HCT116 (cell line): ENCODE results near the gene CES5A.

ENCODE experiments used
- FOSL1 ChIP-seq: IDR thresholded peaks from 2 replicates; pipeline ENCODE4 v1.6.1; 2012; ENCODE audit warnings: low read depth
- JUND ChIP-seq: IDR thresholded peaks from 2 replicates; pipeline ENCODE4 v1.6.1; 2012
- POLR2A ChIP-seq: IDR thresholded peaks from 2 replicates; pipeline ENCODE4 v1.7.0; 2011; ENCODE audit warnings: borderline replicate concordance; ENCODE audit not compliant: insufficient read depth, insufficient read length; ENCODE audit errors: extremely low read depth
- SP1 ChIP-seq: IDR thresholded peaks from 2 replicates; pipeline ENCODE4 v1.6.1; 2012; ENCODE audit warnings: low read depth
- ZFX ChIP-seq: fragments of 450-650 bp; IDR thresholded peaks from 2 replicates; pipeline ENCODE4 v1.6.1; 2017
- TF ChIP-seq, protein P1 (sequence below), 3 experiments: fragments of 200-600 bp in 1 of 3; sonication (generic) in 1 of 3; IDR thresholded peaks in 2 of 3; conservative IDR thresholded peaks in 1 of 3; 2 replicates each; pipeline ENCODE4 v1.5.1; 2012 to 2017; ENCODE audit warnings: low read depth in 2 of 3, low read length in 2 of 3, antibody characterized with exemption in 1 of 3, borderline replicate concordance in 1 of 3, control low read depth in 1 of 3, mild to moderate bottlenecking in 1 of 3, mixed read lengths in 1 of 3, mixed run types in 1 of 3, moderate library complexity in 1 of 3; ENCODE audit not compliant: insufficient read depth in 1 of 3
- TF ChIP-seq, protein P2 (sequence below): IDR thresholded peaks from 2 replicates; pipeline ENCODE4 v1.6.1; 2012; ENCODE audit warnings: low read depth

GRCh38 chr16:55876854-55877253 is 1.7 kb upstream of the CES5A start:
- TF ChIP-seq, protein P1, sequence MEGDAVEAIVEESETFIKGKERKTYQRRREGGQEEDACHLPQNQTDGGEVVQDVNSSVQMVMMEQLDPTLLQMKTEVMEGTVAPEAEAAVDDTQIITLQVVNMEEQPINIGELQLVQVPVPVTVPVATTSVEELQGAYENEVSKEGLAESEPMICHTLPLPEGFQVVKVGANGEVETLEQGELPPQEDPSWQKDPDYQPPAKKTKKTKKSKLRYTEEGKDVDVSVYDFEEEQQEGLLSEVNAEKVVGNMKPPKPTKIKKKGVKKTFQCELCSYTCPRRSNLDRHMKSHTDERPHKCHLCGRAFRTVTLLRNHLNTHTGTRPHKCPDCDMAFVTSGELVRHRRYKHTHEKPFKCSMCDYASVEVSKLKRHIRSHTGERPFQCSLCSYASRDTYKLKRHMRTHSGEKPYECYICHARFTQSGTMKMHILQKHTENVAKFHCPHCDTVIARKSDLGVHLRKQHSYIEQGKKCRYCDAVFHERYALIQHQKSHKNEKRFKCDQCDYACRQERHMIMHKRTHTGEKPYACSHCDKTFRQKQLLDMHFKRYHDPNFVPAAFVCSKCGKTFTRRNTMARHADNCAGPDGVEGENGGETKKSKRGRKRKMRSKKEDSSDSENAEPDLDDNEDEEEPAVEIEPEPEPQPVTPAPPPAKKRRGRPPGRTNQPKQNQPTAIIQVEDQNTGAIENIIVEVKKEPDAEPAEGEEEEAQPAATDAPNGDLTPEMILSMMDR (IDR thresholded peaks at IDR 0.05 in 2 of 3, conservative IDR thresholded peaks at IDR 0.05 in 1 of 3; ENCODE audit: borderline replicate concordance in 1 of 3, insufficient read depth in 1 of 3, low read depth in 2 of 3, low read length in 2 of 3) = no peak
- no peak for TF ChIP-seq SP1
- TF ChIP-seq JUND = no peak
- TF ChIP-seq FOSL1 = no peak
- no peak for TF ChIP-seq POLR2A
- TF ChIP-seq, protein P2, sequence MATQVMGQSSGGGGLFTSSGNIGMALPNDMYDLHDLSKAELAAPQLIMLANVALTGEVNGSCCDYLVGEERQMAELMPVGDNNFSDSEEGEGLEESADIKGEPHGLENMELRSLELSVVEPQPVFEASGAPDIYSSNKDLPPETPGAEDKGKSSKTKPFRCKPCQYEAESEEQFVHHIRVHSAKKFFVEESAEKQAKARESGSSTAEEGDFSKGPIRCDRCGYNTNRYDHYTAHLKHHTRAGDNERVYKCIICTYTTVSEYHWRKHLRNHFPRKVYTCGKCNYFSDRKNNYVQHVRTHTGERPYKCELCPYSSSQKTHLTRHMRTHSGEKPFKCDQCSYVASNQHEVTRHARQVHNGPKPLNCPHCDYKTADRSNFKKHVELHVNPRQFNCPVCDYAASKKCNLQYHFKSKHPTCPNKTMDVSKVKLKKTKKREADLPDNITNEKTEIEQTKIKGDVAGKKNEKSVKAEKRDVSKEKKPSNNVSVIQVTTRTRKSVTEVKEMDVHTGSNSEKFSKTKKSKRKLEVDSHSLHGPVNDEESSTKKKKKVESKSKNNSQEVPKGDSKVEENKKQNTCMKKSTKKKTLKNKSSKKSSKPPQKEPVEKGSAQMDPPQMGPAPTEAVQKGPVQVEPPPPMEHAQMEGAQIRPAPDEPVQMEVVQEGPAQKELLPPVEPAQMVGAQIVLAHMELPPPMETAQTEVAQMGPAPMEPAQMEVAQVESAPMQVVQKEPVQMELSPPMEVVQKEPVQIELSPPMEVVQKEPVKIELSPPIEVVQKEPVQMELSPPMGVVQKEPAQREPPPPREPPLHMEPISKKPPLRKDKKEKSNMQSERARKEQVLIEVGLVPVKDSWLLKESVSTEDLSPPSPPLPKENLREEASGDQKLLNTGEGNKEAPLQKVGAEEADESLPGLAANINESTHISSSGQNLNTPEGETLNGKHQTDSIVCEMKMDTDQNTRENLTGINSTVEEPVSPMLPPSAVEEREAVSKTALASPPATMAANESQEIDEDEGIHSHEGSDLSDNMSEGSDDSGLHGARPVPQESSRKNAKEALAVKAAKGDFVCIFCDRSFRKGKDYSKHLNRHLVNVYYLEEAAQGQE = no peak
- no peak for TF ChIP-seq ZFX
